SW 1271 (cell line): ENCODE results near the gene MMP28.

Experiments used
- DNase-seq, 2 experiments: peaks; one replicate each; lab custom pipeline; 2025; lab: John Stamatoyannopoulos, UW

MMP28 gene, protein sequence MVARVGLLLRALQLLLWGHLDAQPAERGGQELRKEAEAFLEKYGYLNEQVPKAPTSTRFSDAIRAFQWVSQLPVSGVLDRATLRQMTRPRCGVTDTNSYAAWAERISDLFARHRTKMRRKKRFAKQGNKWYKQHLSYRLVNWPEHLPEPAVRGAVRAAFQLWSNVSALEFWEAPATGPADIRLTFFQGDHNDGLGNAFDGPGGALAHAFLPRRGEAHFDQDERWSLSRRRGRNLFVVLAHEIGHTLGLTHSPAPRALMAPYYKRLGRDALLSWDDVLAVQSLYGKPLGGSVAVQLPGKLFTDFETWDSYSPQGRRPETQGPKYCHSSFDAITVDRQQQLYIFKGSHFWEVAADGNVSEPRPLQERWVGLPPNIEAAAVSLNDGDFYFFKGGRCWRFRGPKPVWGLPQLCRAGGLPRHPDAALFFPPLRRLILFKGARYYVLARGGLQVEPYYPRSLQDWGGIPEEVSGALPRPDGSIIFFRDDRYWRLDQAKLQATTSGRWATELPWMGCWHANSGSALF

DNA sequence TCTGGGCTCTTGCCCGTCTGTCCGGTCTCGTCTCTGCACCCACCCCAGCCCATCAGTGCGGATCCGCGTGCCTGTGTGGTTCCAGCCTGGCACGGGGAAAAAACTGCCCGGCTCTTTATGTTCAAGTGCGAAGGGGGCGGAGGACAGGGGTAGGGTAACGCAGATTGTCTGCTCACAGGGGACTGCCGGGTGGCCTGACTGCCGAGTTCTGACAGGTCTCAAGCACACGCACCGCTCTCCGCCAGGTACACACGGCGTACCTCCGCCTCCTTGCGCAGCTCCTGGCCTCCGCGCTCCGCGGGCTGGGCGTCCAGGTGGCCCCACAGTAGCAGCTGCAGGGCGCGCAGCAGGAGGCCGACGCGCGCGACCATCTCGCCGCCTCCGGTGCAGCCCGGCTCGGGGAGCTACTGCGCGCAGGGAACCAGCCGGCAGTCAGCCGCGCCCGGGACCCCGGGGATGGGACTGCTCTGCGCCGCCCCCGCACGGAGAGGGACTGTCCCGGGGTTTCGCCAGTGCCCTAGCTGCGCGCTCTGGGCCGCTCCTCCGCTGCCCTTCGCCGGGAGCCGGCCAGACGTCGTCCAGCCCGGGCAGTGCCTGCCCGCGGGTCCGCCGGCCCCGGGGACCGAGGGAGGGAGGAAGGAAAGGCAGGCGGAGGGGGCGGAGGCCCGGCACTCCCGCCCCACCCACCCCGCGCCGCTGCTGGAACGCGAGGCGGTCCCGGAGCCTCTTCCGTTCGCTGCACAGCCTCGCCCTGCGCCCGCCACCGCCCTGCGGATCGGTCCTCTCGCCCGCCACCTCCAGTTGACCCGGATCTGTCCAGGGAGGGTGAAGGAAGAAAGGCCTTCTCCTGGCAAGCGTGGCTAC lies at the start of gene MMP28:
Gene MMP28, minus strand, starts transcription at position 635 of the 864 bp plus-strand sequence. Its CDS starts 264 bp downstream, at position 371.
- no peak for DNase-seq

DNA sequence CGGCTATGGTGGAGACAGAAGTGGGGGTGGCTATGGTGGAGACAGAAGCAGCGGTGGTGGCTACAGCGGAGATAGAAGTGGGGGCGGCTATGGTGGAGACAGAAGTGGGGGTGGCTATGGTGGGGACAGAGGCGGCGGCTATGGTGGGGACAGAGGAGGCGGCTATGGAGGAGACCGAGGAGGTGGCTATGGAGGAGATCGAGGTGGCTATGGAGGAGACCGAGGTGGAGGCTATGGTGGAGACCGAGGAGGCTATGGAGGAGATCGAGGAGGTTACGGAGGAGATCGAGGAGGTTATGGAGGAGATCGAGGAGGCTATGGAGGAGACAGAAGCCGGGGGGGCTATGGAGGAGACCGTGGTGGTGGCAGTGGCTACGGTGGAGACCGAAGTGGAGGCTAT lies 49.1 kb upstream of the MMP28 start:
- no peak for DNase-seq

DNA sequence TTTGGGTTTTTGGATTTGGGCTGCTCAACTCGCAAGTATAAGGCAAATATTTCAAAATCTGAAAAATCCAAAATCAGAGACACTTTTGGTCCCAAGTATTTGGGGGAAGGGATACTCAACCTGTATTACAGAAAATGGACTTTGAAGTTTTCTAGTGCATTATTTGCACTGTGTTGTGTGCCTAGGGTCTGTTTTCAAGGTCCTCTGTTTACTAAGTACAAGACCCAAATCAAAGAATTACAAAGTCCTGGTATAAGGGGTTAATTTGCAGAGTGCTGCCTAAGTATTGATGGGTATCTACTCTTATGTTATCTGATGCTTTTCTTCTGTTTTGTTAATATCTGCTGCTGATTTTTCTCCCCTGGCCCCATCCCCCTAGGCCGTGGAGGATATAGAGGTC lies 48.3 kb upstream of the MMP28 start:
- DNase-seq = no peak

DNA sequence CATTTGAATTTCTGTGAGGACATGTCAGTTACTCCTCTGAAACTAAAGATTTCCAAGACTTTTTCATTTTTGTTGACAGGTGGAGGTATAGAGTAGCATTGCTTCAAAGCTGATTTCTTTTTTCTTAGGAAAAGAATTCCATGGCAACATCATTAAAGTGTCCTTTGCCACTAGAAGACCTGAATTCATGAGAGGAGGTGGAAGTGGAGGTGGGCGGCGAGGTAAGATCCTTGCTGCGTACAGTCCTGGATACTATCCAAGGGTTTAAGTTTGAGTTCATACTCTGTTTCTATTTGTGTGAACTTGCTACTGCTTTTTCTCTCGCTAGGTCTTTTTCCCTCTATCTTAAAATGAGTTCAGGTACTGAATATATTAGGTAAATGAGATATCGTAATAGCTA lies 46.8 kb upstream of the MMP28 start:
- DNase-seq = no peak

DNA sequence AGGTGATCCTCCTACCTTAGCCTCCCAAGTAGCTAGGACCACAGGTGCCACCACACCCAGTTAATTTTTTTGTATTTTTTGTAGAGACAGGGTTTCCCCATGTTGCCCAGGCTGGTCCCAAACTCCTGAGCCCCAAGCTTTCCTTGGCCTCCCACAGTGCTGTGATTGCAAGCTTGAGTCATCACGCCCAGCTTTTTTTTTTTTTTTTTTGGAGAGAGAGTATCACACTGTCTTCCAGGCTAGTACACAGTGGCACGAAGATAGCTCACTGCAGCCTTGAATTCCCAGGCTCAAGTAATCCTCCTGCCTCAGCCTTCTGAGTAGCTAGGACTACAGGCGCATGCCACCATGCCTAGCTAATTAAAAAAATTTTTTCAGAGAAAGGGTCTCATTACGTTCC lies 46.1 kb upstream of the MMP28 start:
- no peak for DNase-seq

DNA sequence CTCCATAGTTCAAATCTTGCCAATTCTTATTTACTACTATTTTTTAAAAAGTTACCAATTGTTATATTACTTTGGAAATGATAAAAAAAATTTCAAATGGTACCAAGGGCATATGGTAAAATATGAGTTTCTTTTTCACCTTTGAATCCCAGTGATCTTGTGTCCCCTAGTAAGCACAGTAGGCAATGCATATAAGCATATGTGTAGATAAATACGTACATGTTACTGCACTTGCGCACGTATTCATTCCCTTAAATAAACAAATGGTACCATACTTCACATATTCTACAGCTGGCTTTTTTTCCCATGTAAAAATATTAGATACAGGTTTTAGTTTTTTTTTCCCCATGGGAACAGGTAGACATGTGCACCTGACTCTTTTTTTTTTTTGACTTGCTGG lies 45.7 kb upstream of the MMP28 start:
- DNase-seq = no peak

DNA sequence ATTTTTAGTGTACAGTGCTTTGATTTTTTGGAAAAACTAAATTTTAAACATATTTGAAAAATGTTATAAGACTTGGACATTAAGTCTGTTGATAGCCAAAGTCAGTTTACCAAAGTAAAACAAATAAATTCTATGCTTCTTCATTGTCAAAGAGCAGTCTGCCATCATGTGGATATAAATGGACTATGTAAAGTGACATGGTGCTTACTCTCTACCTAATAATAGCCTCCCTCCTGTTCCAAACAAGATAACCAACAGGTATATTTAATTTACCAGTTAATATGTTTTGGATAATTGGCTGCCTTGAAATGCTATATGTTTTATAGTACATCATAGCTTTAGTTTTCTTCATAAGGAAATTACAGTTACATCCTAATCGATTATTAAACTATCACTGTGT lies 29.8 kb upstream of the MMP28 start:
- no peak for DNase-seq

DNA sequence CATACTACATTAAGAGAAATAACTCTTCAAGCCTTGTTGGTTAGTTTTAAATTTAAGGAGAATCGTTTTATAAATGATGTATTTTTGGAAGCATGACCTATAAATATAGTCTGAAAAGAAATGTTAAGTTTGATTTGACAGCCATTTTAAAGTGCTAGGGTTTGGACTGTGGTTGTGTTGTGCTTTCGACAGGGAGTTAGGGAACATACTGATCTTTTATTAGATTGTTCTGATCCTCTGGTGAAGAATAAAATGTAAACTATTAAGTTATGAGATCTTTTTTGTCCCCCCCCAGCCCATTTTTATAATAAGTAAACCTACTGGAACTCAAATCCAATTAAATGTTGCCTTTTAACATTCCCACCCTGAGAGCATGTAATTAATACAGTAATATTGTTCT lies 25.9 kb upstream of the MMP28 start:
- DNase-seq = no peak

DNA sequence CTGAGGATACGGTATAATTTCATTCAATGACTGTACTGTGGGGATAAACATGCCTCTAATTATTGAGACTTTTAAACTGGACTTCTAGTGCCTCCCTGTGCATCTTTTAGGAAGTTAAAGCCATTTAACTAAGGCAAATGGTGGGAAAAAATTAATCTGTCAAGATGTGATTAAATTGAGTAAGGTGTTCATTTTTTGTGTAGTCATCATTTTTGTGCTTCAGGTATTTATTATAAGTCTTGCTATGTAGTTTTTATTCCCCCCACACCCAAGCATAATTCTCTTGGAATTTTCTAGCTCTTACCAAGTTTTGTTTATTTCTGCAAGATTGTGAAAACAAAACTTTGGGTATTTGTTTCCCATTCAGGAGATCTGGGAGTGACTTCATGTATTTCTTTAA lies 24.0 kb upstream of the MMP28 start:
- DNase-seq = no peak

DNA sequence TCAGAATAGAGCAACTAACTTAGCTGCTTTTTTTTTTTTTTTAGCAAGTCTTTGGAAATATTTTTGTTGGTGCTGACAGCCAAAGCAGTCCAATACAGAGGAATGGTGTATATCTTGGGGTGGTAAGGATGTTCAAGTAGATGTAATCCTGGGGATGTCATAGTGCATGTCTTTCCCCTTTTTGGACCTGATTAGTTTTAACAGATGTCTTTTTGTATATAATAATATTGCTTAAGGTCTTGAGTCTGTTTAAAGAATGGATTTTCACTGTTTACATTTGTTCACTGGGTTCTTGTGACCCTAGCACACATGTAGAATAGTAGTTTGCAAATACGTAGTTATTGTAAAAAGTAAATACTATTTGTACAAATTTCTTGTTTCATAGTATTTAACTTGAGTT lies 21.8 kb upstream of the MMP28 start:
- DNase-seq = no peak

DNA sequence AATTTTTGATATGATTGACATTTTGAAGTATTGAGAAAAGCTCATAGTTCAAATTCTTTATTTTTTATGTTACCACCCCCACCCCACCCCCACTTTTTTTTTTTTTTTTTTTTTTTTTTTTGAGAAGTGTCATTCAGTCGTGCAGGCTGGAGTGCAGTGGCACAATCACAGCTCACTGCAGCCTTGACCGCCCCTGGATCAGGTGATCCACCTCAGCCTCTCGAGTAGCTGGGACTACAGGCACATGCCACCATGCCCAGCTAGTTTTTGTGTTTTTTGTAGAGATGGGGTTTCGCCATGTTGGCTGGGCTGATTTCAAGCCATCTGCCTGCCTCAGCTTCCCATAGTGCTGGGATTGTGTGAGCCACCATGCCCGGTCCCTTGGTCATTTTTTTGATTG lies 21.3 kb upstream of the MMP28 start:
- no peak for DNase-seq

DNA sequence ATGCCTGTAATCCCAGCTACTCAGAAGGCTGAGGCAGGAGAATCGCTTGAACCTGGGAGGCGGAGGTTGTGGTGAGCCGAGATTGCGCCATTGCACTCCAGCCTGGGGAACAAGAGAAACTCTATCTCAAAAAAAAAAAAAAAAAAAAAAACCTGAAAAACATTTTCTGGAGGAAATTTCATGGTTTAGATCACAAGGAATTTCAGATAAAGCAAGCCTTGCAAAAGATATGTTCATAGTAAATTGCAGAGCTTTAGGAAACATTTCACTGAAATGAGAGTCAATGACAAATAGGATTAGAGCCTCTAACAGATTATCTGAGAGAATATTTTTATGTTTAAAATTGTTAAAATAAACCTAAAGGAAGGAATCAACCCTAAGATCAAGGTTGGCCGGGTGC lies 17.0 kb upstream of the MMP28 start:
- DNase-seq = no peak

DNA sequence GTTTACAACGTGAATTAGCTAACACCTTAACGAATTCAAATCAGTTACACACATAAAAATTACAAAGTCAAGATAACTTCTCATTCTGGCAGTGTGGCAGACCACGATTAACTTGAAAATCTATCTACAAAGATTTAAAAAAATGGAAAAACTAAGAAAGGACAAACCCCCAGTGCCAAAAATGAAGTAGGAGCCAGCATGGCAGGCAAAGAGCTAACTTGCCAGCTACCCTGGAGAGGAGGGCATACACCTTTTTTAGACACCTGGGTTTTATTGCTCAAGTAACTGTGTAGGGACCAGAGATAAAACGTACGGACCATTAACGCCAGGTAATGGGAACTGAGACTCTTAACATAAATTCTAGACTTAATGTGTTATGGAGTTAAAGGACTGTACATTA lies 16.3 kb upstream of the MMP28 start:
- no peak for DNase-seq

DNA sequence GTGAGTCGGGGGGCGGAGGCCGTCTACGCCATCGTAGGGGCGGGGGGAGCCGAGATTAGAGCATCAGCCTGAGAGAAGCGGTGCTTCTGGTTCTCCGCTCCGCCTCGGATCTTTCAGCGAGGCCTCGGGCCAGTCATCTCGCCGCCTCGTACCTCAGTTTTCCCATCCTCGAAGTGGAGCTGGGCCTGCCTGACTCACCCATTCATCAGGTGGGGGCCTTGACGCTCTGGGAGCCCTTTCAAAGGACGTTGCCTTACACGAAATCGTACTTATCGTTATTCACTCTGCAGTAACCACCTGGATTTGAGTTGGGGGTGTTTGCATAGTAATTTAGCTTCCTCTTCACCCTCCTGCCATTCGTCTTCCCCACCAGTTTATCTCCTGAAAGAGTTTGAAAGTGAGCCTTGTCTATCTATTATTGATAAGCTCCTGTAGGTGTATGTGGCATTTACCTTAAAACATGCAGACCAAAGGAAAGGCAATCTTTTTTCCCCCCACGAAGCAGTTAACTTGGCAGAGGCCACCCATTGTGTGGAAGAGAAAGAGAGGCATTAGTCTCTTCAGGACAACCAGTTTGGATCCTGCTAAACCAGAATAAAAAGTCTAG lies 14.5 kb upstream of the MMP28 start:
- no peak for DNase-seq

DNA sequence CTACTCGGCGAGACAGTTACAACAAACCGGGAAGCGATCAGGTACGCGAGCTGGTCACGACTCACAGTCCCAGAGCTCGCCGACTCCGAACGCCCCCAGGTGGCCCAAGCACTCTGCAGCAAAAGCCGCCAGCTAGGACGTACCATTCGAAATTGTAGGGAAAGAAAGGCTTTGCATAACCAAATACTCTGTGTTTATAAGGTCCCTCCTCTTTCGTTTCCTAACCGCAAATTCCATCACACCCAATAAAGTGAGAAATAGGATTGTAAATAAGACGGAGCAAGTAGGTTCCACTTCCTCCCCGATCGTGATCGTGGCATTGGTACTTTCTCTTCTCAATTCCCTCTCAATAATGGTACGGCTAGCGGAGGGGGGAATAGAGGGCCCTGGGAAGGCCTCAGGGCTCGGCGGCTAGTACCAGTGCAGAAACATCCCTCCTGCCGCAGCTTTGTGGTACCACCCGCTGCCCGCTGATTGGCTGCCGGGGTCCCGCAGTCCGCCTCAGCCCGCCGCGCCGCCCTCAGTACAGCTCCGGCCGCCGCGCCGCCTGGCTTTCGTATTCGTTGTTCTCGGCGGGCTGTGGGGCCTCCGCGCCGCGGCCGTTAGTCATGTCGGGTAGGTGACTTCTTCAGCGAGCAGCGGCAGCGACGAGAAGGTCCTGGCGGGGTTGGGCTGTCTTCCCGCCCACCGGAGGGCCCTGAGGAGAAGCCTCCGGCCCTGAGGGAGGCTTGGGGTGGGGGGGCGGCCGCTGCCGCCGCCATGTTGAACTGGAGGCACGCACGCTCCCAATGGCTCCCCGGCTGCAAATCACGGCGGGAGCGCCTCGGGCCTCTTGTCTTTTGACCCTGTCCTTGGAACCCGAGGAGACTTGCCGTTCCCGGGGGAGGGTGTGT lies 13.8 kb upstream of the MMP28 start, which contains the start of gene TAF15:
Gene TAF15, plus strand, starts transcription at position 523 of the 893 bp plus-strand sequence. Its CDS starts 86 bp downstream, at position 609.
- peak; percentile 93 to 99 for DNase-seq

DNA sequence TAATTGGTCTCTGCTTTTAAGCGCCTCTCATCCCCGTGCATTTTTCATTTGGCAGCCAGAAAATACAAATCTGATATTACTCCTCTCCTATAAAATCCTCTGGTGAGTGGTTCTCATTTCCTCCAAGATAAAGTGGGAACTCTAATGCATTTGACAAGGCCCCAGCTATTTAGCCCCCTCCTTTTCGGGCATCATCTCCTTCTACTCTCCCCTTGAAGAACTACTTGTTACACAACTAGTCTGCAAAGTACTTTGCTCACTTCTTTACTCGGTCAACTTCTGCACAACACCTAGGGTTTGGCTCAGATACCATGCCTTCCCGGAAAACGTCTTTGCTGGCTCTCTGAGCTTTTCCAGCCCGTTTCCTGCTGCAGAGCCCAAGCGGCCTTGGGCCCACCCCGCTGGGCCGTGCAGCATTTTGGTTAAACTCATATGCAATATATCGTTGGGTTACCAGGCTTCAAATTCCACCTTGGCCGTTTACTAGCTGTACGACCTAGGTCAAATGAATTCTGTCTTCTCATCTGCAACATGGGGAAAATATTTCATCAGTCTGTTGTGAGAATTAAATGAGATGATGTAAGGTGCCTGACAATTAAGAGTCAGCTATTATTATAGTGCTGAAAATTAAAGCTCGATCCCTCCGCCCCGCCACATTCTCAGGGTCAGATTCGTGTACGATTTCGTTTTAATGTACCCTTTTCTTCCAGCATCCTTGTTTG lies 13.0 kb upstream of the MMP28 start:
- DNase-seq = no peak

DNA sequence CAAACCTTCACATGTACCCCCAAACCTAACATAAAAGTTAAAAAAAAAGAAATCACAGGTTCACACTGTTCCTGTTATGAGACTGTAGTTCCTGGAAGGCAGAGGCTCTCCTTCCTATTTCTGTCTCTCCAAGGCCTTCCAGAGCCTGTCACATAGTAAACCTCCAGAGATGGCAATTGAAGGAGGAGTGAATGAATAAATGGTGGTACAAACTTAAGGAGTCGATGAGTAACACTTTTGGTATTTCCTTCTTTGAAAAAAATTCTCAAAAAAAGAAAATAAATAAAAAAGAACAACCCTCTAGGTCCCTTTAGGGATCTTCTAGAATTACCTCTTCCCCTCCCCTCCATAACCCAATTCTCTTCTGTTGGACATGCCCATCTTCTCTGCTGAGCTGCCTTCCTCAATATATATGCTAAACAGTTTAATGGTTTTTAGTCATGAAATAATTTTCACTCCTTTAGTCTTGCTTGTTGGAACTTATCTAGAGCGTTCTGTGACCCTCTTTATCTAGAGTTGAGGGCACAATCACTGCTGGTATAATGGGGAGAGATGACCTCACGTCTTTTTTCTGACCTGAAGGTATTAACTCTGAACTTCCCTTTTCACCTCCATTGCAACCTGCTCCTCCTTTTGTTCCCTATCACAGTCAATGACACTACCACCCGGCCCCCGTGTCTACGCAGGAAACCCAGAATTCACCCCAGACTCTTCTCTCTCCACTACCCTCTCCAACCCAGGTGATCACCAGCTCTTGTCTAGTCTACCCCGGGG lies 12.1 kb upstream of the MMP28 start:
- peak in 1 of 2 experiments; percentile 24 for DNase-seq

DNA sequence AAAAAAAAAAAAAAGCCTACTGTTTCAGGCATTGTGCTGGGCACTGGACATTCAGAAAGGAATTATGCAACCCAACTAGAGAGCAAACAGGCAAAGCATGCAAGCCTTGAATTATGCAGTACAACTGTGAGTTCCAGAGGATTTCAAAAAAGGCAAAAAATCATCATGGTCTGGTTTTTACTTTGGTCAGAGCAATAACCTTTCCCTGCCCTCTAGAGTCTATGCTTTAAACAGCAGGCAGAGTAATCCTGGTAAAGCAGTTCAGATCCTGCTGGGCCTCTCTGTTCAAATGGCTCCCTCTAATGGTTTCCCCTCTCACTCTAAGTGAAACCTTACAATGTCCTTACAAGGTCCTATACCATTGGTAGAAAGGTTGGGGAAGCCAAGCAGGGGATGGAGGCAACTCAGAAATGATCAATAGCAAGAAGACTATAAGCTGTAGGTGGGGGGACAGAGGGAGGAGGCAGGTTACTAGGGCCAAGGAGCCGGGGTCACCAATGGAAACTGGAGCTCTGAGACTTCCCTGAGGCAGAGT lies 9.3 kb upstream of the MMP28 start:
- DNase-seq = peak; percentile 66 to 92

DNA sequence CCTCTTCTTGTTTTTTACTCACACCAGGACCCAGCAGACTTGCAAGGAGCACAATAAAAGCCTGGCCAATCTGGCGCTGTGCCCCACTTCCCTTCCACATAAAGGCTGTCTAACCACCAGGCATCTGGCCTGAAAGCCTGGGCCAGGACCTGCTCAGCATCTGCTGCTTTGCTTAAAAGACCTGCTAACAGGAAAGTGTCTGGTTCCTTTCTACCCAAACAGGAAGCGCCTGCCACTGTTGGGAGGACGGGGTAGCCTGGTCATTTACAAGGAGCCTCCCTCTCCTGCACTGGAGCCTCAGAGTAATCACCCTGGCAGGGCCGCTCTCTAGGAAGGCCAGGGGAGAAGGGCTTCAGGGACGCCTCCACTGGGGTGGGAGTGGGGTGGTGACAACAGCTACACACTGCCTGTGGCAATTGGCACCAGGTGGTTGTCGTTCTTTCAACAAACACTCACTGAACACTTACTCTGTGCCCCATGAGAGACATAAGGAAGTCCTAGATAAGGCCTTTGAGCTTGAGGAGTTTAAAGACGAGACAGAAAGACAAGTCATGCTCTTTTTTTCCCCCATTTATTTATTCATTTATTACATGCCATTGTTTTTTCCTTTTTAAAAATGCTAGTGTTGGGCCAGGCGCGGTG lies 6.3 kb upstream of the MMP28 start:
- no peak for DNase-seq
